Activated CD4-positive, alpha-beta T cell treated with anti-CD3 and anti-CD28 coated beads, Interleukin-10, Interleukin-2, amounts not matched to agents 100 ng/mL and 50 ng/mL, durations not matched to agents 16 hours and 8 hours (primary cell): Measurements from ENCODE around the gene MOGAT3.
"Not testable (repeated sequence)": the region's sequence is repeated elsewhere in the genome, so short reads cannot be mapped to it uniquely, and the experiment has no call there.

ENCODE experiments used
- DNase-seq: peaks from one replicate; pipeline ENCODE4 v3.0.0-alpha.2; 2020

The MOGAT3 gene

GRCh38 chr7:101201695-101202602 lies 1.1 kb upstream of the MOGAT3 start:
- no peak for DNase-seq

- DNase-seq: no peak
These were observed 353 bp downstream of the MOGAT3 start for GRCh38 chr7:101200504-101200861.

- DNase-seq: not testable (repeated sequence)
These were observed 1.3 kb downstream of the MOGAT3 start for GRCh38 chr7:101199522-101199921.

DNA sequence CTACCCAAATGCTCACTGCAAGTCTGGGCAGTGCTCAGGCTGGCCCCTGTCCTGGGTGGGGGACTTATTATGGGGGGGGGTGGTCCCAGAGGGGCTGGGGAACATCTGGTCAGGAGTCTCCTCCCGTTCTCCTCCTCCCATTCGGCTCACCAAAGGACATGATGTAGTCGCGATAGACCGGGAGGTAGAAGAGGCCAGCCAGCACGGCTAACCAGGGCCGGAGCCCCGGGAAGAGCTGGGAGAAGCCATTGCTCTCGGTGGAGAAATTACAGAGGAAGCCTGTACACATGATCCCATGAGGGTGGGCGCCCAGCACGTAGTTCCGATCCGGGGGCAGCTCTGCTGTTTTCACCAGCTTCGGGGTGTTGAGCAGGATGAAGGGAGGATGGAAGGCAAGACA lies 2.4 kb downstream of the MOGAT3 start:
- no peak for DNase-seq

GRCh38 chr7:101197991-101198390 lies 2.8 kb downstream of the MOGAT3 start:
- no peak for DNase-seq

DNA sequence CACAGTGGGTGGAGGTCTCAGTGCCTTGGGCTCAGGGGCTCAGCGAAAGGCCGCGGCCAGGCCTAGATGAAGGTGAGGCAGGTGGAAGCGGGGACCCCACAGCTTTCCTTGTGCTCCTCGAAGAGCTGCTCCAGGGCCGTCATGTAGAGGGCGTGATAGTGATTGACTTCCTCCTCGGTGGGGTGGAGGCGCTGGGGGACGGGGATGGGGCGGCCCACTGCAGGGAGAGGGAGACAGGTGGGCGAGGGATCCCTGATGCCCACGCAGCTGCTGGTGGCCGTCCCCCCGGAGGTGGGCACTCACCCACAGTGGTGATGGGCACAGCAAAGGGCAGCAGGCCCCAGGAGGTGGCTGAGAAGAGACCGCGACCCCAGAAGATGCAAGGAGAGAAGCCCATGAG lies 5.0 kb downstream of the MOGAT3 start:
- DNase-seq: no peak

DNA sequence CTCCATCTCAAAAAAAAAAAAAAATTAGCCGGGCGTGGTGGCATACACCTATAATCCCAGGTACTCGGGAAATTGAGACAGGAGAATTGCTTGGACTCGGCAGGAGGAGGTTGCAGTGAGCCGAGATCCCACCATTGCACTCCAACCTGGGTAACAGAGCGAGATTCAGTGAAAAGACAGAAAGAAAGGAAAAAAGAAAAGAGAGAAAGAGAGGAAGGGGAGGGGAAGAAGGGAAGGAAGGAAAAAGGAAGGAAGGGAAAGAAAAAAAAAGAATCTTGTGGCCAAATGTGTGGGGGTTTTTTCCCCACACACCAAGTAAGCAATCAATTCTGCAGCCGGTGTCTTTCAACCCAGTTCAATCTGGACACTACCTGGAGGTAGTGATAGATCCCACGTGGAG lies 11.7 kb downstream of the MOGAT3 start:
- DNase-seq: no peak

DNA sequence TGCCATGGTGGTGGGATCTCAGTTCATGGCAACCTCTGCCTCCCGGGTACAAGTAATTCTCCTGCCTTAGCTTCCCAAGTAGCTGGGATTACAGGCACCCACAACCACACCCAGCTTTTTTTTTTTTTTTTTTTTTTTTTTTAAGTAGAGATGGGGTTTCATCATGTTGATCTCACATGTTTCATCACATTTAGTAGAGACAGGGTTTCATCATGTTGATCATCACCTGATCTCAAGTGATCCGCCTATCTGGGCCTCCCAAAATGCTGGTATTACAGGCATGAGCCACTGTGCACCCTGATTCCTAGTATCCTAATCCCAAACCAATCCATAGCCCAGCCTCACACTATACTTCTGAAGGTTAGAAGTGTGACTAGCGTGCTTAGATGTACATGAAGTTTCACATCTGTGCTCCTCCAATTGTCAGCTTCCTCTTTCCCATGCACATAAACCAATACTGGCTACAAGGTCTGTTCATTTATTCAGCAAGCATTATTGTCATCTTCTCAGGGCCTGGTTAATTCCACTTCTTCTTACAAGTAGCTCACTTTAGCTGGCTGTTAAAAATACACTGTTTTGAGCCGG lies 13.9 kb downstream of the MOGAT3 start:
- DNase-seq: no peak

DNA sequence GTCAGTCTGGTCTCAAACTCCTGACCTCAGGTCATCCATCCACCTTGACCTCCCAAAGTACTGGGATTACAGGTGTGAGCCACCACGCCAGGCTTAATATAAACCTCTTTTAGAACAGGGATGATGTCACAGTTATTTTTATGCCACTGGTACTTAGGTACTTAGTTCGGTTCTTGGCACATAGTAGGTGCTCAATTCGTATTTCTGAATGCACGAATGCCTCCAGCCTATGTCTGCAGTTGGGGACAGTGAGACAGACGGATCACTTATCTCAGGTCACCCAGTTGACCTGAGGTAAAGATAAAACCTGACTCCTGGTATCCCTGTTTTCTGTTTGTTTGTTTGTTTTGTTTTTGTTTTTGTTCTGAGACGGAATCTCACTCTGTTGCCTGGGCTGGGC lies 14.6 kb downstream of the MOGAT3 start:
- no peak for DNase-seq

- no peak for DNase-seq
These were observed 15.5 kb downstream of the MOGAT3 start for GRCh38 chr7:101185258-101185839.

DNA sequence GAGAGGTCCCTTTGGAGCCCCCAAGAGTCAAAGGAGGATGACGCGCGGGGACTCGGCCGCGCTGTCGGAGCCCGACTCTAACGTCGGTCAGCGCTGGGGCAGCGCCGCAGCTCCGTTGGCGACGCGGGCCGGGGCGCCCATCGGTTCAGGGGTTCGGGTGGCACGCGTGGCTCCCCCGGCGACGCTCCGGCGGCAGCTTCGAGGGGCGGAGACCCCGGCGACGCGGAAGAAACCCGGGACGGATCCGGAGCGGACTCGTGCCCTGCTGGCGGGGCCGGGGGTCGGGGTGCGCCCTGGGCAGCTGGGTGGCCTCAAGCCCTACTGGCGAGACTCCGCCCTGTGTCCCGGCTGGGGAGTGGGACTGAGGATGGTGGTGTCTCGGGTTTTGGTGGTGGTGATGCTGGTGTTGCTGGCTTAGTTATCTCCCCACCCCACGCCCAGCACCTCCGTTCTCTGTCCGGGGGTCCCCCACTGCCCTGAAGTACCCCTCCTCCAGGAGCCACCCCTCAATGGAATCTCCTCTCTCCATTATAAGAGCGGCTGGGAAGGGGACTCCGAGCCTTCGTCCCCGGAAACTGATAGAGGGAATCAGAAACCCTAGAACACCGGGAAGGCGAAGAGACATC lies 20.6 kb downstream of the MOGAT3 start, which contains the start of gene NAT16:
Gene NAT16, minus strand, starts transcription at position 164 of the 626 bp plus-strand sequence. CDS start 5,486 bp downstream, outside the sequence.
- DNase-seq: no peak

DNA sequence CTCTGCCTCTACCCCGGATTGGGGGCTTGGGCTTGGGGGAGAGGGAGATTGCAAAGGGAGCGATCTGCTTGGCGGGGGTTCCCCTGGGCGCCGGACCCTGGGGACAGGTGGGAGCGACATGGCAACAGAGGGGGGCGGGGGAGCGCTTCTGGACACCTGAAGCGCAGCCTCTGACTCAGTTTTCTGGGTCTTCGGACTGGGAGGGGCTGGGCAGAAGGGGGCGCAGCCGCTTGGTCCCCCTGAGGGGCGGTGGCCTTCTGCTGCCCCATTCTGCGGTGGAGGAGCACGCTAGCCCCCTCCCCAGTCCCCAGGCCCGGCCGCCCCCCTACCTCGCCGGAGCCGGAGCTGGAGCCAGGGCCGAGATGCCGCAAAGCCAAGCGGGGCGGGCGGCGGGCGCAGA lies 21.1 kb downstream of the MOGAT3 start:
- DNase-seq: no peak

DNA sequence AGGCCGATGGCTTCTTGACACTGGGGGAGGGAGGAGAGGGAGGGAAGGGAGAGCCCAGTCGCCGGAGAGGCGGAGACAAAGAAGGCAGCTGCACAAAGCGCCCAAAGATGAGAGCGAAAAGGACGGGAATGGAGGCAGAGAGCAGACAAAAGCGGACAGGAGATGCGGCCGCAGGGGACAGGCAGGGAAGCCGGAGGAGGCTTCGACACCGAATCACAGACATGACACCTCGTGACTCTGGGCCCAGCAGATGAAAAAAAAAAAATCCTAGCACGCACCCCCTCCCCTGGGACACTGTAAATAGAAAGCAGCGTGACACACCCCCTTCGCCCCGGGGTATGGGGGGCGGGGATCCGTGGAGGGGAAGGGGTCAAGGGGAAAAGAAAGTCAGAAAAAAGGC lies 21.7 kb downstream of the MOGAT3 start:
- DNase-seq: no peak

GRCh38 chr7:101177644-101178043 lies 23.2 kb downstream of the MOGAT3 start:
- no peak for DNase-seq

DNA sequence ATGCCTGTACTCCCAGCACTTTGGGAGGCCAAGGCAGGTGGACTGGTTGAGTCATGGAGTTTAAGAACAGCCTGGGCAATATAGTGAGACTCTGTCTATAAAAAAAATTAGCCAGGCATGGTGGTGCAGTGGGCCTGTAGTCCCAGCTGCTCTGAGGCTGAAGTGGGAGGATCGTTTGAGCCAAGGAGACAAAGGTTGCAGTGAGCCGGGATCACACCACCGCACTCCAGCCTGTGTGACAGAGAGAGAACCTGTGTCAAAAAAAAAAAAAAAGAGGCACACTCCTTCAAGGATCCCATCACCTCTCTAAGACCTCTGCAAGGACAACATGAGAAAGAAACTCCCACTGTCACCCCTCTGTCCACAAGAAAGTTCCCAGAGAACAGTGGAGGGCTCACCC lies 25.2 kb downstream of the MOGAT3 start:
- no peak for DNase-seq

DNA sequence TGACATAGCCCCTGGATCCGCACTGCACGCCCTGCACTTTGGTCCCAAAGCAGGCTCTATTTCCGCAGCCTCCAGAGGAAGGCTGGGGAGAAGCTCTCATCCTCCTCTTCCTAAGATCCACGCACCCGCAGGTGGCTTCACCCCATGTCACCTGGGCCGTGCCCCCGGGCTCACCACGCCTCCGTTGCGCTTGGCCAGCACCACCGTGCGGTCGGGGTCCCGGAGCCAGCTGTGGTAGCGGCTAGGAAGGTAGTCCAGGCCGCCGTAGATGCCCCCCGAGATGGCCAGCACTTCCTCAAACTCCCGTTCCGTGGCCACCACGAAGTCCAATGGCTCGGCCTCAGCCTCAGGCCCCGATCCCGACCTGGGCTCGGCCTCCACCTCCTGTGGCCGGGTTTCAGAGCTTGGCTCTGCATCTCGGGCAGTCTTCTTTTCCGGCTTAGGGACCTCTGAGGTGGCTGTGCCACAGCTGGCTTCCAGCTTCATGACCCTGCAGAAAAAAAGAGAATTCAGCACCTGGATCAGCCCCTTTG lies 26.4 kb downstream of the MOGAT3 start:
- no peak for DNase-seq

- peak; percentile 77 for DNase-seq
These were observed 27.0 kb downstream of the MOGAT3 start for GRCh38 chr7:101173752-101174244.

GRCh38 chr7:101172854-101173751 lies 27.7 kb downstream of the MOGAT3 start:
- no peak for DNase-seq

GRCh38 chr7:101172005-101172853 lies 28.6 kb downstream of the MOGAT3 start:
- no peak for DNase-seq

DNA sequence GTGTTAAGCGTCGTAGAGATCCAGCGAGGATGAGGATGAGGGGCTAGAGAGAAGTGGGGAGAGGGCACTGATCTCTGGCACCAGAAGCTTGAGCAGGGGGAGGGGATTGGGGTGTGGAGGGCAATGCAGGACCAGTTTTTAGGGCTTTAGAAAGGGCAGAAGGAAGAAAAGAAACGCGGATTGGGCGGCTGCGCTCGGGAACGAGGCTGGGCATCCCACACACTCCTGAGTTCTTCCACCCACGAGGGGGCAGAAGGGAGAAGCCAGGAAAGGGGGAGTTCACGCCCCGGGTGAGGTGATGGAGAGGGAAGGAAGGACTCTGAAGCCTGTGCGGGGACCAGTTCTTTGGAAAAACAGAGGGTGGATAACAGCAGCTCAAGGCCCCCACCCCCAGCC lies 29.4 kb downstream of the MOGAT3 start:
- no peak for DNase-seq
